GM18907 (cell line): ENCODE measurements around the gene WNT6.
"Not testable (repeated sequence)": the region's sequence is repeated elsewhere in the genome, so short reads cannot be mapped to it uniquely, and the experiment has no call there.

Experiments used
- ATAC-seq: cut with Tn5 transposase; IDR thresholded peaks from one replicate; pipeline ENCODE4 v1.9.1; 2021; ENCODE audit warnings: mild to moderate bottlenecking, moderate library complexity; ENCODE audit not compliant: unreplicated experiment

WNT6 gene

GRCh38 chr2:218830526-218831306, 28.9 kb upstream of the WNT6 start:
- no peak for ATAC-seq

DNA sequence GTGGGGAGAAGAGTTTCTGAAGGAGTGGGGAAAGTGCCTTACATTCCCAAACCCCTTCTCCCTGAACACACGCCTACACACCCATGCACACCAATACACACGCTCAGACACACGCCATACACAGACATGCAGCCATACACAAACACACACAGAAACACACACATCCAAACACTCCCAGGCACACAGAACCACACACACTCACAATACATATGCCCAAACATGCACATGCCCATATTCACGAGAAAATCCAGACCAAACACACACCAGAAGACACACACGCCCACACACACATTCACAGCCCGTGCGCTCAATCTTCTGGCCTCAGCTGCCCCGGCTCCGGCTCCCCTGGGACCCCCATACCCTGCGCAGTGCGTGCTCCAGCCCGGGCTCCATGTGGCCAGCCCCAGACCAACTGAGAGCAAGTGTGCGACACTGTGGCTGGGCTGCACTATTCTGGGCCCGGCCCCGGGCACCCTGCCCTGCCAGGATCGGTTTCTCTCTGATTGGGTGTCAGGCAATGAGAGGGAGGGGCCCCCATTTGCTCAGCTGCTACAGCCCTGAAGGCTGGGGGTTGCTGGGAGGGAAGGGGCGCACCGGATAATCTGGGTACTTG, 28.1 kb upstream of the WNT6 start, which contains the start of gene PRKAG3:
Gene PRKAG3 (minus strand): TSS at position 426 of the 613 bp plus-strand sequence.
- no peak for ATAC-seq

DNA sequence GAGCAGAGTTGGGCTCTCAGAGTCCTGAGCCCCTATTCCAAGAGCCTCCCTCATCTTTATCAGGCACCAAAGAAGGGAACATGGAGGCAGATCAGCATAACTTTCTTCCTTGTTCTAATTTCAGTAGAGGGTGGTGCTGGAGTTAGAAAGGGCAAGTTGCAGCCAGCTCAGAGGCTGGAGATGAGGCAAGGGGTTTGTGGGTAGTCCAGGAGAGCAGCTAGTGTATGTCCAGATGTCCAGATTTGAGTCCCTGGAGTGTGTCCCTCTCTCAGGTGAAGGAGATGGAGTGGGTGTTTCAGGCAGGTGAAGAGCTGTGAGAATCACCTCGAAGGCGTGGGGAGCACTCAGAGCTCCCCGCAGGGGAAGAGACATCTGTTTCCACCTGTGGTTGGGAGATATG, 27.5 kb upstream of the WNT6 start:
- ATAC-seq = no peak

DNA sequence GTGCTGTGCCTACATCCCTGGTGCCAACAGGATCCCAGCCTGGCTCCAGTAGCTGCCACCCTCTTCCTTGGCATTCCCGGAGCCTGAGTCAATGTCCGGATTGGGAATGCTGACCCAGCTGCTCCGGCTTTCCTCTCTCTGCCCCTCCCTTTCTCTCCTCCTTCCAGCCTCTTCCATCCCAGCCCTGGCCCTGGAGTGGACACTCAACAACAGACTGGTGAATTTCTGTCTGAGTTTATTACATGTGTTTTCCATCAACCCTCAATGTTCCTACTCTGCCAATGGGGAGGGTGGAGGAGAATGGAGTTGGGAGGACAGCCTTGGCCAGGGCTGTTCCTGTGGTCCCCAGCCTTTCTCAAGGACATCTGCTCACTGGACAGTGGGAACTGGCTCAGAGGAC, 27.1 kb upstream of the WNT6 start:
- no peak for ATAC-seq

DNA sequence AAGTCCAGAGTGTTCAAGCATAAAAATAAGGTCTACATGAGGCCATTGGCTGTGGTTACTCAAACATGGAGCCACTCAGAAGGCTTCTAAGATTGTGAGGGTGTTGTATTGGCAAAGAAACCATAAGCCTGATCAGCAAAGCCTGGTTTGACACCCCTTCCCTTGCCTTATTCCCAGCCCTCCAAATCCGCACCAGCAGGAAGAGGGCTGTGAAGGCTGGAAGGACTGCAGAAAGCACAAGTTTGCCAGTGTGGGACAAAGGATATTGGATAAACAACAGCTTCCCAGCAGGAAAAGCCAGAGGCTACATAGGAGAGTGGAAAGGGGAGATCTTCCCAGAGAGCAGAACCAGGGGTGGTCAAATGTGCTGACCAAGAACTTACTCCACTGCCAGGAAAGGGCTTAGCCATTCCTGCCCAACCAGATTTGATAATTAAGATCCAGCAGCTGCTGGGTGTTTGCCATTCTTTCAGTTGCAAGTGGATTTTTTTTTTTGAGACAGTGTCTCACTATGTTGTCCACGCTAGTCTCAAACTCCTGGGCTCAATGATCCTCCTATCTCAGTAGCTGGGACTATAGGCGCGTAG, 26.5 kb upstream of the WNT6 start:
- no peak for ATAC-seq

GRCh38 chr2:218834685-218835084, 24.9 kb upstream of the WNT6 start:
- ATAC-seq = no peak

- no peak for ATAC-seq
Observed at GRCh38 chr2:218837495-218837894, 22.1 kb upstream of the WNT6 start.

DNA sequence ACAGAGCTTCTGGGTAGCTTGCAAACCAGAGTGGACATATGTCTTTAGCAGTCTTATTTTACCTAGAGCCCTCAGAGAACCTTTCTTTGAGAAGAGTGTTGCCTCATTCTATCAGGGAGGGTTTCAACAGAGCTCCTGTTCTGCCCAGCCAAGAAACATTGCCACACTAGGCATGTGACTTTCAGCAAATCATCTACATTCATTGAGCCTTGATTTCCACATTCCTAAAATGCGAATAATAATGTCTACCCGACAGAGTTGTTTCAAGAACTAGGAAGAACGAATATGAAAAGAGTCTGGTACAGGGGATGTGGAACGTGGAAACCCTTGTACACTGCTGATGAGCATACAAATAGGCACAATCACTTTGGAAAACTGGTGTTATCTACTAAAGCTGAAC, 20.2 kb upstream of the WNT6 start:
- ATAC-seq = no peak

GRCh38 chr2:218839888-218840287, 19.7 kb upstream of the WNT6 start:
- no peak for ATAC-seq

DNA sequence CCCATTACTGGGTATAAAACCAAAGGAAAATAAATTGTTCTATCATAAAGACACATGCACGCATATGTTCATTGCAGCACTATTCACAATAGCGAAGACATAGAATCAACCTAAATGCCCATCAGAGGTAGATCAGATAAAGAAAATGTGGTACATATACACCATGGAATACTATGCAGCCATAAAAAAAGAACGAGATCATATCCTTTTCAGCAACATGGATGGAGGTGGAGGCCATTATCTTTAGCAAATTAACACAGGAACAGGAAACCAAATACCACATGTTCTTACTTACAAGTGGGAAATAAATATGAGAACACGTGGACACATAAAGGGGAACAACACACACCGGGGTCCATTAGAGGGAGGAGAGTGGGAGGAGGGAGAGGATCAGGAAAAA, 15.3 kb upstream of the WNT6 start:
- not testable (repeated sequence) for ATAC-seq

DNA sequence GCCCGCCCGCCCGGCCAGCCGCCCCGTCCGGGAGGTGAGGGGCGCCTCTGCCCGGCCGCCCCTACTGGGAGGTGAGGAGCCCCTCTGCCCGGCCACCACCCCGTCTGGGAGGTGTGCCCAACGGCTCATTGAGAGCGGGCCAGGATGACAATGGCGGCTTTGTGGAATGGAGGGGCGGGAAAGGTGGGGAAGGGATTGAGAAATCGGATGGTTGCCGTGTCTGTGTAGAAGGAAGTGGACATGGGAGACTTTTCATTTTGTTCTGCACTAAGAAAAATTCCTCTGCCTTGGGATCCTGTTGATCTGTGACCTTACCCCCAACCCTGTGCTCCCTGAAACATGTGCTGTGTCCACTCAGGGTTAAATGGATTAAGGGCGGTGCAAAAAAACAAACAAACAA, 12.6 kb upstream of the WNT6 start:
- not testable (repeated sequence) for ATAC-seq

DNA sequence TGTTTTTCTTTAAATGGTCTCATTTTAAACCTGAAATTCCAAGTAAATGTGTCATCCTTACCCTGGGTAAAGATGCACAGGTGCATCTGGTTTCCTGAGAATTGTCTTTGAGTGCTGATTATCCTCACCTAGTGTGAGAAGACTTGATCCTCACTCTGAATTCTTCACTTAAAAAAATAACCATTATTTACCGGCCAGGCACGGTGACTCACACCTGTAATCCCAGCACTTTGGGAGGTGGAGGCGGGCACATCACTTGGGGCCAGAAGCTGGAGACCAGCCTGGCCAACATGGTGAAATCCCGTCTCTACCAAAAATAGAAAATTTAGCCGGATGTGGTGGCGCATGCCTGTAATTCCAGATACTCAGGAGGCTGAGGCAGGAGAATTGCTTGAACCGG, 9.9 kb upstream of the WNT6 start:
- ATAC-seq = no peak

- no peak for ATAC-seq
Observed at GRCh38 chr2:218850796-218851195, 8.8 kb upstream of the WNT6 start.

- ATAC-seq = no peak
Observed at GRCh38 chr2:218851286-218851685, 8.3 kb upstream of the WNT6 start.

DNA sequence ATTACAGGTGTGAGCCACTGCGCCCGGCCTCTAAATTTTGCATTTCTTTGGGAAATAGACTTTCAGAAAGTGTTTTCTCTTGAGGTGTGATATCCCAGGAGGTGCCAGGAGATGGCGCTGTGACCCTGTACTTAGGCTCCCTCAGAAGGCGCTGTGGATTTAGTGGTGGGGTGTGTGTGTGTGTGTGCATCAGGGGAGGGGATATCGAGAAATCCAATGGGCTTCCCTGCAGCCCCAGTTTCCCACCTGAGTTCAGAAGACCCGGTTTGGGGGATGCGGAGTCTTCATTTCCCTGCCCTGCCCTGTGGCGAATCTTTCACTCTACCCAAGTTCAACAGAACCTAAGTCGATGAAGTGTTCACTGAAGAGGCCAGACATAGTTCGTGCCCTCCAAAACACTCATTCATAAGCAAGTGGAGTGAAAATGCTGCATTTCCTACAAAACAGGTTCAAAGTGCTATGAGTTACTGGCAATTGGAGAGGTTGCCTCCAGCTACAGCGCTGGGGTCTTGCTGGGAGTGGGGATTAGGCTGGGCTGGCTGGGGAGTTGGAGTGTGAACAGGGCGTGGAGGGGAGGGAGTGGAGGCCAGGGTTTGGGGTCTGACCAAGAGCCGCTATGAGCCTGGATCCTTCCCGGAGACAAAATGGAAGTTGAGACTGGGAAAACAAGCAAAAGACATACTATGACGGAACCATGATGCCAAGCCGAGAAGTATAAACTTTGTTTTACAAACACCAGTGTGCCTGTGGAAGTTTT, 6.5 kb upstream of the WNT6 start:
- no peak for ATAC-seq

GRCh38 chr2:218853766-218854165, 5.8 kb upstream of the WNT6 start:
- ATAC-seq = no peak

DNA sequence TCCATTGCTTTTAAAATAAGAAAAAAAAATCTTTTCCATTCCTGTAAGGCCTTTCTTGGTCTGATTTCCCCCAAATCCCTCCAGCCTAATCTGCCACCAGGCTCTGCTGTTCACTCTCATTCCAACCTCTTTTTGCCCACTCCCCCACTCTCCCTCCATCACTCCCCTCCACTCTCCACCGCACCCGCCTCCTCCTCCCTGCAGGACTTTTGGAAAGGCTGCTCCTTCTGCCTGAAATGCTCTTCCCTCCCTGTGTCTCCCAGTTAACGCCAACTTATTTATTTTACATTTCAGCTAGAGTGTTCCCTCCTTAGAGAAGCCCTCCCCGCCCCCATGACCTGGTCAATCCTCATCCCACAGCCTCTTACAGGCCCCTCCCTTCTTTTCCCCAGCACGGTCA, 4.7 kb upstream of the WNT6 start:
- no peak for ATAC-seq

- no peak for ATAC-seq
Observed at GRCh38 chr2:218855305-218856166, 4.1 kb upstream of the WNT6 start.

DNA sequence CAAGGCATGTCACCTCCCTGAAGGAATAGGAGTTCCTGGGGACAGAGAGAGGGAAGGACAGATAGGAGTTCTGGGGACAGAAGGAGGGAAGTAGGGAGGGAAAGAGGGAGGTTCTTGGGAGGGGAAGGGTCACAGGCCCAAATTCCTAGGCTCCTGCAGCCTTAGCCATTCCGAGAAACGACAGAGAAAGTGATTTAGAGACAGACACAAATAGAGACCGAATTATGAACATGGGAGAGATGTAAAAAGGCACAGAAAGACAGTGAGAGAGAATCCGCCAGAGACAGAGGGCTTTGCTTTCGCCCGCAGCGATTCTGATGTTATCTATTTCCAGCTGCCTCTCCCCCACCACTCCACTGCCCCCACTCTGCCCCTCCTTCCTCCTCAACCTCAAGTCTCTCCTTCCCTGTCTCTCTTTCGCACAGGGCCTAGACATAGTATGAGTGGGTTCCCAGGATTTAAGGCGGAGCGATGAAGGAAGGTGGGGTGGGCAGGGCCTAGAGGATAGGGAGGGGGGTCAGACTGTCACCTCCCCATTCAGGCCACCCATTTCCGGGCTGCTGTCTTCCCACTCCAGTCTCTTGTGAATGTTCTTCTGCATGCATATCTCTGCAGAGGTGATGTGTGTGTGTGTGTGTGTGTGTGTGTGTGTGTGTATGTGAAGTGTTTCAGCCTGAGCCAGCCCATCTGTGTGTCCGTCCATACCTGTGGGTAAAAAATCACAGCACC, 3.3 kb upstream of the WNT6 start:
- no peak for ATAC-seq

GRCh38 chr2:218856896-218857243, 2.7 kb upstream of the WNT6 start:
- ATAC-seq = no peak
